BE2C (cell line): ENCODE measurements around the gene MAST2.

ENCODE experiments used
- DNase-seq: peaks from one replicate; pipeline ENCODE4 v3.0.0-alpha.2; 2020
- H3K27me3 ChIP-seq: fragments of 250-450 bp; sonication (Bioruptor Pico); 2 replicates; pipeline ENCODE4 v1.5.1; 2020; ENCODE audit warnings: mild to moderate bottlenecking
- H3K36me3 ChIP-seq: fragments of 250-450 bp; sonication (Bioruptor Pico); 2 replicates; pipeline ENCODE4 v1.5.1; 2020; ENCODE audit warnings: mild to moderate bottlenecking
- H3K4me1 ChIP-seq: fragments of 250-450 bp; sonication (Bioruptor Pico); 2 replicates; pipeline ENCODE4 v1.5.1; 2020
- H3K4me3 ChIP-seq: 2 replicates; pipeline ENCODE4 v1.5.1; 2011; ENCODE audit warnings: low read depth, low read length
- H3K9me3 ChIP-seq: fragments of 250-450 bp; sonication (Bioruptor Pico); 2 replicates; pipeline ENCODE4 v1.5.1; 2020
- TF ChIP-seq, protein P1 (sequence below): IDR thresholded peaks from 2 replicates; pipeline ENCODE4 v1.5.1; 2012; ENCODE audit warnings: mild to moderate bottlenecking, low read depth, low read length

MAST2 gene

GRCh38 chr1:46083579-46083978 is 280.2 kb downstream of the MAST2 start:
- Histone ChIP-seq H3K9me3 (no peaks in the 10 kb centered on the region), H3K36me3 (no peaks in the 10 kb centered on the region), H3K27me3 (no peaks in the 10 kb centered on the region), H3K4me1 (no peaks in the 10 kb centered on the region), H3K4me3 (no peak overlapping the region)
- no peak for DNase-seq
- TF ChIP-seq, protein P1, sequence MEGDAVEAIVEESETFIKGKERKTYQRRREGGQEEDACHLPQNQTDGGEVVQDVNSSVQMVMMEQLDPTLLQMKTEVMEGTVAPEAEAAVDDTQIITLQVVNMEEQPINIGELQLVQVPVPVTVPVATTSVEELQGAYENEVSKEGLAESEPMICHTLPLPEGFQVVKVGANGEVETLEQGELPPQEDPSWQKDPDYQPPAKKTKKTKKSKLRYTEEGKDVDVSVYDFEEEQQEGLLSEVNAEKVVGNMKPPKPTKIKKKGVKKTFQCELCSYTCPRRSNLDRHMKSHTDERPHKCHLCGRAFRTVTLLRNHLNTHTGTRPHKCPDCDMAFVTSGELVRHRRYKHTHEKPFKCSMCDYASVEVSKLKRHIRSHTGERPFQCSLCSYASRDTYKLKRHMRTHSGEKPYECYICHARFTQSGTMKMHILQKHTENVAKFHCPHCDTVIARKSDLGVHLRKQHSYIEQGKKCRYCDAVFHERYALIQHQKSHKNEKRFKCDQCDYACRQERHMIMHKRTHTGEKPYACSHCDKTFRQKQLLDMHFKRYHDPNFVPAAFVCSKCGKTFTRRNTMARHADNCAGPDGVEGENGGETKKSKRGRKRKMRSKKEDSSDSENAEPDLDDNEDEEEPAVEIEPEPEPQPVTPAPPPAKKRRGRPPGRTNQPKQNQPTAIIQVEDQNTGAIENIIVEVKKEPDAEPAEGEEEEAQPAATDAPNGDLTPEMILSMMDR, result no peak

DNA sequence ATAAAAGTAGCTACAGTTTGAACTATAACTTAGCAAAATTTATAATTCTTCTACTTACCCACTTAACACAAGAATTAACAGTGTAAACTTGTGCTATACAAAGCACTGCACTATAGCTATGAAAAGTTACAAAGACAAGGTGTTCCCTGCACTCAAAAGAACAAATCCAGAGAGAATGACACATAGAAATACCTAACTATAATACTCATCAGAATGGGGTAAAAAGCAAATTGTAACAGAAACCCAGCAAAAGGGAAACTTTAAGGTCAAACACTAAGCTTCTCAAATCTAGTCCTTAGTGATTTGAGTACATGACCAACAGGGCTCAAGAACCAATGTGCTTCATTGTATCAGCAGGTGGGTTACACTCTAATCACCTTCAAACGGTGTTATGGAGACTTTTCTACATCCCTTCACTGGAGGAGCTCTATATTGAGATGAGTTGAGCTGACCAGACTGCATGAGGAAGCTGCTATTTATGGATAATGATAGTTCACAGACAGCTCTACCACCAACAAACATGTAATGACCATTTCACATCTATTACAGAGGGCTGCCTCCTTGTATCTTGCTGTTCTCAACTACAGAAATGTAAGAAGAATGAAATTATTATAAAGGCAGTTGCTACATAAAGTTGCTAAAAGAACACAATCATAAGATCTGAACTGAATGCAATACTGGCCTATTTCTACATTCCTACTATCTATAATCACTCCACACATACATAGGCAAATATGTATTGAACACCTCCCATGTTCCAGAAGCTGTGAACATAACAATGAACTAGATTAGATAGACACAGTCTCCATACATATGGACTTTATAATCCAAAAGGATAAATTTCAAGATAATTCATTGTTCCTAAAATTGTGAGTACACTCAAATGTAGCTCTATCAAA is 281.4 kb downstream of the MAST2 start:
- Histone ChIP-seq H3K9me3 (no peaks in the 10 kb centered on the region), H3K36me3 (no peaks in the 10 kb centered on the region), H3K4me3 (no peak overlapping the region), H3K4me1 (no peaks in the 10 kb centered on the region), H3K27me3 (no peaks in the 10 kb centered on the region)
- DNase-seq, result no peak
- TF ChIP-seq, protein P1, result no peak
